HG03378 (cell line): Measurements from ENCODE around the gene P2RX3.
"Not testable (repeated sequence)": the region's sequence is repeated elsewhere in the genome, so short reads cannot be mapped to it uniquely, and the experiment has no call there.

Experiments
- ATAC-seq: cut with Tn5 transposase; IDR thresholded peaks from one replicate; pipeline ENCODE4 v1.9.1; 2021; ENCODE audit warnings: mild to moderate bottlenecking, moderate library complexity; ENCODE audit not compliant: unreplicated experiment

Gene P2RX3

GRCh38 chr11:57338142-57338541 lies at the start of gene P2RX3:
Gene P2RX3, plus strand, starts transcription at chr11:57338352. Its CDS starts 199 bp downstream, at chr11:57338551.
- no peak for ATAC-seq

GRCh38 chr11:57288771-57289579 lies 49.2 kb upstream of the P2RX3 start:
- no peak for ATAC-seq

- no peak for ATAC-seq
Measured at GRCh38 chr11:57290288-57290687, 47.9 kb upstream of the P2RX3 start.

DNA sequence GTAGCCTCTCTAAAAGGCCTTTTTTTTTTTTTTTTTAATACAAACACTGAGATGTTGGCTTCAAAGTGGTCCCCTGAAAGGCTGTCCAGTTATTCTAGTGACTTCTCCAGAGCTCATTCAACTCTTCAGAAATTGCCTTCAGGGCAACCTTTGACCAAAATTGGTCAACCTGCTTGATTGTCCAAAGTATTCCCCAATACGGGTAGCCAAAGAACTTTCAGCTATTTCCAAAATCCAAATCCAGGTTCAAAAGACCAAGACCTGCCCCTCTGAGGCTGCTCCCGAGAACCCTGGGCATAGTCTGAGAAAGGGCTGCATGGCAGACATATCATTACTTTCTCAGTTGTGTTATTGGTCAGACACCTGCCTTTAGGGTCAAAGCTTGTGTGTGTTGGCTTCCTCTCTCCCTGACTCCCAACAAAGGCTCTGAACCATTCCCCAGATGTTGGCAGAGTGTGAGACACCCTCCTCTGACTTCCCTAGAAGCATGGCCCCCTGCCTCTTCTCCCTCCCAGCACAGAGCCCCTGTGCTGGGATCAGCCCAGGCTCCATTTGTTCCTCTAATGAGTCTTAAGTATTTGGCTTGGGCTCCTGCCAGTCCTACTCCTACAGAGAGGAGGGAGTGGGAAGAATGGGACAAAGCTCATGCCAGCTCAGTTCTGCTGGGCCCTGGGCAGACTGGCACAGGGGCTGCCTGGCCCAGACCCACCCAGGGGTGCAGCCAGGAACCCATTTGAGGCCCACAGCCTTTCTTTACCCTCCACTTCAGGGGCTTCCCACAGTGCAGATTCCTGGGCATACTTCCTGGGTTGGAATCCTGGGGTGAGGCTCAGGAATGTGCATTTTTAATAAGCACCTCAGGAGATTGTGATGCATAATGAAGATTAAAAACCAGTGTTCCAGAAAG lies 43.7 kb upstream of the P2RX3 start:
- ATAC-seq: no peak

DNA sequence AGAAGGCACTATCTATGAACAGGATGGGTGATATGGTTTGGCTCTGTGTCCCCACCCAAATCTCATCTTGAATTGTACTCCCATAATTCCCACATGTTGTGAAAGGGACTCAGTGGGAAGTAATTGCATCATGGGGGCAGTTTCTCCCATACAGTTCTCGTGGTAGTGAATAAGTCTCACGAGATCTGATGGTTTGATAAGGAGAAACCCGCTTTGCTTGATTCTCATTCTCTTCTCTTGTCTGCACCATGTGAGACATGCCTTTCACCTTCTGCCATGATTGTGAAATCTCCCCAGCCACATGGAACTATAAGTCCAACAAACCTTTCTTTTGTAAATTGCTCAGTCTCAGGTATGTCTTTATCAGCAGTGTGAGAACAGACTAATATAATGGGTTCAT lies 41.9 kb upstream of the P2RX3 start:
- not testable (repeated sequence) for ATAC-seq

DNA sequence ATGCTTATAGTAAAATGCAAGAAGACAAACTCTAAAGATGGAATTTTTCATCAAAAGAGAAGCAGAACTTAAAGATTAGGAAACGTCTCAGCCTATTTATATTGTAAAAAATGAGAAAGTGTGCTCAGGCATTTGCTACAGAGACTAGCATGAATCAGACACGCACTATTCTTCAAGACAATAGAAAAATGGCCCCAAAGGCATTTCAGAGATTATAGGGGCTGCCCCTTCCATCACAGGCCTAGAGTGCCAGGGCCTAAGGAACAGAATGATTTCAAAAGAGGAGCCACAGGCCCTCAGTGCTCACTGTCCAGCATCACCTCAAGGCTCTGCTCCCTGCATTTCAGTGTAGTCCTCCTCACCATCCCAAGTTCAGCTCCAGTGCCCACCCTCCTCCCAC lies 40.9 kb upstream of the P2RX3 start:
- no peak for ATAC-seq

DNA sequence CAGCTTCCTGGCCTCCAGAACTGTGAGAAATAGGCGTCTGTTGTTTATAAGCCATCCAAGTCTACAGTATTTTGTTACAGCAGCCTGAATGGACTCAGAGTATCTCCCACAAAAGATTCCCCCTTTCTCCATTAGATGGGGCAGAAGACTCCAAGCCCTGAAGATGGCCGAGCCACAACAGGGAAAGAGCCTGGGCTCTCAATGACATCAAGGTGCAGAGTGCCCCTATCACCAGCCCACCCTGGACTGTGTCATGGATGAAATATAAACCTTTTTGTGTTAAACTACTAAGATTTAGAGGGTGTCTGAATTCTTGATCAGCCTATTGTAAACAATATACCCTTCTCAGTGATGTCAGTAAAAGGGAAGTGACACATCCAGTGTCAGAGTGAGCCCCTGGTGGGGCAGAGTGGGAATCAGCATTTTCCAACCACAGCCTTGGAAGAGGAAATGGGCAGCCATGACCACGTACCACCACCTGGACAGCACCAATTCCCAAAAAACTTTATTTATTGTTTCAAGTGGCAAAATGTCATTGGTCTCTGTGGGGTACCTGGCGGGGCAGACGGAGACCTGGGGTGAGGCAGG lies 38.9 kb upstream of the P2RX3 start:
- ATAC-seq: no peak

DNA sequence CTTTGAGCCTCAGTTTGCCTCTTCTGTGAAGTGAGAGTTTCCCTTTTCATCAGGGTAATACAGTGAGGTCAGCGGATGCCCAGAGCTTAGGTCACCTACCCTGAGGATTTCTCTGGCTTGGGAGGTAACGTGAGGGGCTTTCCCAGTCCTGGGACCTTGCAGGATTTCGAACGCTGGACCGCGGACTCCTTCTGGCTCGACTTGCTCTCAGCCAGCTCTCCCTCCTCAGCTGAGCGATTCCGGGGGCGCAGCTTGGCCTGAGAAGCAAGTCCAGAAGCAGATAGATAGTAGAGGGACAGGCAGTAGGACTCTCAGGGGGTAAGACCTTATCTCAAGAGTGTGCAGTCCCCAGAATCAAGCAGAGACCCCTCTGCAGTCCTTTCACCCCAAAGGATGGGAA lies 37.4 kb upstream of the P2RX3 start:
- no peak for ATAC-seq

DNA sequence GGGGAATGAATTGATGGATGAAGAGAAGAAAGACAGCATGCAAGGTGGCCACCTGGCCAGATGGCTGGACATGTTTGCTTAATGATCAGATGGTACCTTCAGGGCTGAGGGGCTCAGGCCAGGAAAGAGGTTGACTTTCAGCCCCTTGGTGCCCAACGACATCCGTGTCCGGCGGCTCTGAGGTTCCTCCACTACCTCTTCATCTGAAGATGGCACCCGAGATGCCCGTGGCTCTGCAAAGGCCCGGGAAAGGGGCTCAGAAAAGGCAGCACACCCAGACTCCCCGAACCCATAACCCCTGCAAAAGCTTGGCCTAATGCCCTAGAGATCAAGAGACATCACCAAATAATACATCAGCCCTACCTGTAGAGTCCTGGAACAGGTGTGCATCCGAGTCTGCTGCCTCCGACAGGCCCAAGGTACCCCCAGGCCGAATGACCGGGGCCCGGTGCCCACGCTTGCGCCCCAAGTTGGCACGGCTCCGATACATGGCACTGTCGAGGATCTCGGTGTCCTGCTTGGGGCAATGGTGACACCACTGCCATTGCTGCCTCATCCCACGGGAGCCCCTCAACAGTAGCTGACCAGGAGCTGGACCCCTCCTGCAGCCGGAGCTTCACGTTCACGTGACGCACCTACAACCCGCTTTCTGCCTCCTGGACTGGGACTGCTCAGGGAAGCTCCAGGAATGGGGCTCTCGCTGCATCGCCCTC lies 36.3 kb upstream of the P2RX3 start:
- ATAC-seq: no peak

- no peak for ATAC-seq
Measured at GRCh38 chr11:57302489-57302888, 35.7 kb upstream of the P2RX3 start.

DNA sequence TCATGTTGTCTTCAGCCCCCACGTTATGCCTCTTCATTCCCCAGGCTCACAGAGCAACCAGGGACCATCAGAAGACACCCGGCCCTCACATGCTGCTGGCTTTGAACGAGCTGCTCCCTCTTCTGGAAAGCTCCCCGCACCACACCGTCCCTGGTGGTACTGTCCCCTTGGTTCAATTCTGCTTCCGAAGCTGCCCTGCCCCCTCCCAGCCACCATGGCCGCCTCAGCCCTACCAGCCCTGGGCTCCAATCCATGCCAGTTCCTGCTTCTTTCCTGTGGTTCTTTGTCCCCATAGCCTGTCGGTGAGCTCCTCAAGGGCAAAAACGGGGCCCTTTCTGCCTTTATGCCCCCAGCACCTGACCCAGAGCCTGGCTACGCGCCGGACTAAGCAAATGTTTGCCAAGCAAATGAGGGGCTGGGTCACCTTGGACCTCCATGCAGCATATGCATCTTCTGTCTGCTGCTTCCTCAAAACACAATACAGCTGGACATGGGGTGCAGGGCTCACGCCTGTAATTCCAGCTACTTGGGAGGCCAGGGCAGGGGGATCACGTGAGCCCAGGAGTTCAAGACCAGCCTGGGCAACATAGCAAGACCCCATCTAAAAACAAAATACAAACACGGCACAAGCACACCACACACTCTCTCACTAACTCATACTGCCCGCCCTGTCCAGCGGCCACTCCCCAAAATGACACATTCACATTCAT lies 34.7 kb upstream of the P2RX3 start:
- no peak for ATAC-seq

DNA sequence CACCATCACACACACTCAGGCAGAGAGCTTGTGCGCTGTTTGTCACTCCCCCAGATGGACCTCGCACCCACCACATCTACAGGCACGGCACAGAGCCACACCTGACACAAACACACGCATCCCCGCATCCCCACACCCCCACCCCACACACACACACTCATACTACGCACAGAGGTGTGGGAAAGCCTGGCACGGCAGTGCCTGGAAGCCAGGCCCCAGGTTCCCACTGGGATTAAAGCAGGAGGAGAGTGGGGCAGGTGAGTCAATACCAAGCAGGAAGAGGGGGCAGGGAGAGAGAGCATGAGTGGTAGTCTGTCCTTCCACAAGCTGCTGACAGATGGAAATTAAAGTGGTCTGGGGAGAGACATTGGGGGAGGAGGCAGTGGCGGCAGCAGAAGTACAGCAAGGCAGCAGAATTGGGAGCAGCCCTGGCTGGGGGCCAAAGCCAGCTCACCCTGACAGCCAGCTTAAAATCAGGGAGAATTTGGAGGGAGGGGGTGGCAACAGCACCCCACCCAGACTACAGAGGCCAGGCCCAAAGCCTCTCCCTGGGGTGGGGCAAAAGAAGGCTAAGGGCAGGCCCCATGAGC lies 34.1 kb upstream of the P2RX3 start:
- ATAC-seq: no peak

DNA sequence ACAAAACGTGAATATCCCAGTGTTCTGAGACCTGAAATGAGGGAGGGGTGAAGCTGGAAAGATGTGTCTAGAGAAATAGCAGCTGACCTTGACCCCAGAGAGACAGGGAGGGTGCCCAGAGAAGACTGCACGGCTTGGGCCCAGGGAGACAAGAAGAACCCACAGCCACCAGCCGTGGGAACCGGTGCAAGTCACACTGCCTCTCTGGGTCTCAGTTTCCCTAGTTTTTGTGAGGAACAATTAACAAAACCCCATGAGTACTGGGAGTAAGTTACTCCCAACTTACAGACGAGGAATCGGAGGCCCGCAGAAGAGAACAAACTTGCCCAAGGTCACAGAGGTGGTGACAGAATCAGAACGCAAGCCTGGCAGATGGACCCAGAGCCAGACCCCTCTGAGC lies 32.6 kb upstream of the P2RX3 start:
- ATAC-seq: no peak

DNA sequence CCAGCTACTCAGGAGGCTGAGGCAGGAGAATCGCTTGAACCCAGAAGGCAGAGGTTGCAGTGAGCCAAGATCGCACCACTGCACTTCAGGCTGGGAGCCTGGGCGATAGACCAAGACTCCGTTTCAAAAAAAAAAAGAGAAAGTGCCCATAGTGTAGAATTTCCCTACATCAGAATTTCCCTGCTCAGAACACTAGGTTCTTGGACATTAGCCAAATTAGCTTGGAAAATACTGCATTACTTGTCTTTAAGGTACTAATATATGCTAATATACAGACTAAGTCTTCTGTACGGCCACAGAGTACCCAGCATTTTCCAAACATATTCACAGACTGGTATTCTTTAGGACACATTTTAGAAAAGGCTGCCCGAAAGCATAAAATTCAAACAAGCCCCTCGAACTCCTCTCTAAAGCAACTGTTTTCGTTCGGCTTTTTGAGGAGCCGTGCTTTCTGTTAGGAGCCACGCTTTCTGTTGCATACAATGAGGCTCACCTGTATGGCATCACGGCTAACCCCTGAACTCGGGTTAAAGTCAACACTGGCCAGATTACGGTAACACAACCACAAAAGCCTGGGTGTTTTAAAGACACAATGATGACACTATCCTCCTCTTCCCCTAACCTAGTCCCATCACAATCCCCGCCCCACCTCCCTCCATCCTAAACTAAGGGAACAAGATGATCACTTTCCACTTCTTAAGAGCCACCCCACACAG lies 31.8 kb upstream of the P2RX3 start:
- ATAC-seq: no peak

- no peak for ATAC-seq
Measured at GRCh38 chr11:57306940-57307565, 31.1 kb upstream of the P2RX3 start.

- ATAC-seq: no peak
Measured at GRCh38 chr11:57307666-57308270, 30.4 kb upstream of the P2RX3 start.

GRCh38 chr11:57308426-57309060 lies 29.6 kb upstream of the P2RX3 start:
- ATAC-seq: no peak
